Glomerular visceral epithelial cell (primary cell): ENCODE measurements around the gene ACTR1B.
"Not testable (repeated sequence)": the region's sequence is repeated elsewhere in the genome, so short reads cannot be mapped to it uniquely, and the experiment has no call there.

Experiments
- DNase-seq: peaks from one replicate; pipeline ENCODE4 v3.0.0-alpha.2; 2016; ENCODE audit errors: extremely low spot score

ACTR1B gene

DNA sequence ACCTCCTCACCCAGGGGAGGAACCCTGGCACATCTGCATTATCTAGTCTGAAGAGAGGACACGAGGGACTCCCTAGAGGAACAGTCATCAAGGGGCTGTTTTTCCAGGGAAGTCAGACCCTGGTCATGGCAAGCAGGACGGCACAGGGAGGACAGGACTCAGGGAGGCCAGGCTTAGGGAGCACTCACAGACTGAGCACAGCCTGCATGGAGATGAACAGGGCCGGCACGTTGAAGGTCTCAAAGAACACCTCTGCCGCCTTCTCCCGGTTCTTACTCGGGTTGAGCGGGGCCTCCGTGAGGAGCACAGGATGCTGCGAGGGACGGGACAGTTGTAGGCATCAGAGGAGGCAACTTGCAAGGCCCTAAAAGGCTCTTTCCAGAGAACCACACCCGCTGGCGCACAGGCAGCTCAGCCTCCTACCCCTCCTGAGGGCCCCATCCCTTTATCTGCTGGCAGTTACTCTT is 5.1 kb downstream of the ACTR1B start:
- DNase-seq: no peak

GRCh38 chr2:97657986-97658690 is 5.7 kb downstream of the ACTR1B start:
- DNase-seq: no peak

DNA sequence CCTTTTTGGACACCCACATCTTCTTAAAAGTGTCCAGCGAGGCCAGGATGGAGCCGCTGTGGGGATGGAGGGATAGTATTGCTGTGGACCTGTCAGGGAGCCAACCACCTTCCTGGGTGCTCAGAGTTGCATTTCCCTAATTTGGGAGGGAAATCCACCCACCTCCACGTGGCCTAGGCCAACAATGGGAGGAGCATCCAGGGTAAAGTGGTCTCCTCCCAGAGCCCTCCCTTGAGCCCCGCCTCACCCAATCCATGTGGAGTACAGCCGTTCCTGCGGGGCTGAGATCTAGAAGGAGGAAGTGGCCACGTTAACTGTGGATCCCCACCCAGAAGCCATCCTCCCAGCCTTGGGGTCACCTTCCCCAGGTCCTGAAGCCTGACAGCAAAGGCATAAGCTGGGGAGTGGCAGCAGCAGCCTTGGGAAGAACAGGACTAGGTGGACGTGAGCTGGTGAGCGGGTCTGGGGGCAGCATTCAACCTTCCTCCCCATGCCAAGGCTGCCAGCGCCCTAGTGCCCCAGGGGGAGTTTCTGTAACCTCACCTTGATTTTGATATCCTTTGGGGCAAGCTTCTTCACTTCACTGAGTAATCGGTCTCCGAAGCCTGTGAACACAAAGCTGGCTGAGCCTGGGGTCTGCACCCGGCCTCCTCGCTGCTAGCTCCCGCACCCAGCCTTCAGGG is 6.8 kb downstream of the ACTR1B start:
- no peak for DNase-seq

GRCh38 chr2:97656129-97656755 is 7.6 kb downstream of the ACTR1B start:
- DNase-seq: no peak

DNA sequence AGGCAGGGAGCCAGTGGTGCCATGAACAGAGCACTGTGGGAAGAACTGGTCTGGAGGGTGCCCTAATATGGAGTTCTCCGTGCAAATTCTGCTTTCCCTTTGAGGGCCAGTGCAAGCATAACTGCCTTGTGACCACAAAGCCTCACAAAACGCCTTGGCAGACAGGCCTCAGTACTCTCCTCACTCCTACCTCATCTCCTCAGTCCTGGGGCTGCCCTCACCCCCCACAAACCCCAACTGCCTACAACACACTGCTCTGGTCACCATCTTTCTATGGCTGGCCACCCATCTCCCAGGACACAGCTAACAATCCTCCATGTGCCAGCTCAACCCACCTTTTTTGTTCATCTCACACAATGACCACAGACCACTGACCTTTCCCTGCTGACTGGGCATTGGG is 9.1 kb downstream of the ACTR1B start:
- DNase-seq: no peak

GRCh38 chr2:97654309-97654708 is 9.5 kb downstream of the ACTR1B start:
- no peak for DNase-seq

GRCh38 chr2:97653874-97654273 is 10.0 kb downstream of the ACTR1B start:
- DNase-seq: no peak

DNA sequence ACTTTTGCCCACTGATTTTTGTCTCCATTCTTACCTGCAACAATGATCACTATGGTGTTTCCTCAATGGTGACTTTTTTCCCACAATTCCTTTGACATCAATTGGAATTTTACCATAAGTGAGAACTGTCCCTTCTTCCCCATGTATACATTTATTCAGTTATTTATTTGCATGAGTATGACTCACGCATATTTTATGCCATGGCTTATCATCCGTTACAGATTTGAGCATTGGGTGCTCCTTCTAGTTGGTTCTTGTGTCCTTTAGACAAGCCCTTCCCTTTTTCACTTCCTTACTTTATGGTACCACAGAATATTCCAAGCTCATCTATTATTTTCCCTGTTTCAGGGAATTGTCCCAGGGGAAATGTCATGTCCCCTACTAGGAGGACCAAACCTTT is 10.4 kb downstream of the ACTR1B start:
- DNase-seq: no peak

GRCh38 chr2:97651114-97651513 is 12.7 kb downstream of the ACTR1B start:
- DNase-seq: no peak

DNA sequence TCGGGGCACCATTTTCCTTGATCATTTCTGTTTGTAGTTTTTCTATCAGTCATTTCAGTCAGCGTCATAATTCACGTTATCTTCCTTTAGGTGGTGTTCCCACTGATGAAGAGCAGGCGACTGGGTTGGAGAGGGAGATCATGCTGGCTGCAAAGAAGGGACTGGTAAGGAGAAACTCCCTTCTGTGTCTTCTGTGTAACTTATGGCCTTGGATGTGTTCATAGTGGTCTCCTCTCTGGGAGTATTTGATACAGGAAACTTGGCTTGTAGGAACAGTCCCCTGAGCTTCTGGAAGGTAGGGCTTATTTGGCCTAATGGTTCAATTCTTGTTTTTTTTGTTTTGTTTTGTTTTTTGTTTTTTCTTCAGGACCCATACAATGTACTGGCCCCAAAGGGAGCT is 16.9 kb downstream of the ACTR1B start:
- no peak for DNase-seq

DNA sequence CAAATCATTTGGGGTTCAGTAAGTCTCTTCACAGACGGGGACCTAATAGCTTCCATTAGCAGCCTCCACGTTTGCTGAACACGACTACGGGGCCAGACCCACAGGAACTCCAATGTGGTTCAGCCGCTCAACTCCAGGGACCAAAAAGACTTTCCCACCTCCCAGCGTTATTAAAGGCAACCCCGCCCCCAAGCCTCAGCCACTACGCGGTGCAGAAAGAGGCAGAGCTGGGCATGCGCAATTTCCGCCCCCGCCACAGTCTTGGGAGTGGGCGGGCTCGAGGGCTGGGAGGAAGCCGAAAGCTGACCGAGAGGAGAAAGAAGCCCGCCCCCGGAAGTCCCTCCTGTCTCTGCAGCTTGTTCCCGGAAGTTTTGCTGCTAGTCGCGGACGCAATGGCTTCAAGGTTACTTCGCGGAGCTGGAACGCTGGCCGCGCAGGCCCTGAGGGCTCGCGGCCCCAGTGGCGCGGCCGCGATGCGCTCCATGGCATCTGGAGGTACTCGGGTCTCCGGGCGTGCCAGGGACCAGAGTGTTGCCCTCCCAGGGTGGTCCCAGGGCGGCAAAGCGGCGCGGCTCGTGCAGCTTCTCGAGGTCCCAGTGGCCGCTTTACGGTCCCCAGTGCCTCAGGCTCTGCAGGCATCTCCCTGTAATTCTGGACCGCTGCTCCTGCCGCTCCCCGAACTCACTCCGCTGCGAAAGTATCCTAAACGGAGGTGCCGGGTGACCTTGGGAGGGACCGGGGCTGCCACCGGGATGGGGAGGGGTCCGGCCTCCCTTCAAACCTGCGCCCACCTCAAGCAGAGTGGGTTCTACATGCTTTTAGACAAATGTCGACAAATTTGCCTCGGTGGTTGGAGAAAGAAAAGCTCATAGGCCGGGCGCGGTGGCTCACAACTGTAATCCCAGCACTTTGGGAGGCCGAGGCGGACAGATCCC is 17.9 kb downstream of the ACTR1B start, which contains the start of gene COX5B:
TSS of gene COX5B (plus strand) at position 368 of the 935 bp plus-strand sequence. CDS start at position 393, 25 bp downstream.
- DNase-seq: peak; percentile 99

- DNase-seq: no peak
These were observed 18.6 kb downstream of the ACTR1B start for GRCh38 chr2:97645112-97645694.

DNA sequence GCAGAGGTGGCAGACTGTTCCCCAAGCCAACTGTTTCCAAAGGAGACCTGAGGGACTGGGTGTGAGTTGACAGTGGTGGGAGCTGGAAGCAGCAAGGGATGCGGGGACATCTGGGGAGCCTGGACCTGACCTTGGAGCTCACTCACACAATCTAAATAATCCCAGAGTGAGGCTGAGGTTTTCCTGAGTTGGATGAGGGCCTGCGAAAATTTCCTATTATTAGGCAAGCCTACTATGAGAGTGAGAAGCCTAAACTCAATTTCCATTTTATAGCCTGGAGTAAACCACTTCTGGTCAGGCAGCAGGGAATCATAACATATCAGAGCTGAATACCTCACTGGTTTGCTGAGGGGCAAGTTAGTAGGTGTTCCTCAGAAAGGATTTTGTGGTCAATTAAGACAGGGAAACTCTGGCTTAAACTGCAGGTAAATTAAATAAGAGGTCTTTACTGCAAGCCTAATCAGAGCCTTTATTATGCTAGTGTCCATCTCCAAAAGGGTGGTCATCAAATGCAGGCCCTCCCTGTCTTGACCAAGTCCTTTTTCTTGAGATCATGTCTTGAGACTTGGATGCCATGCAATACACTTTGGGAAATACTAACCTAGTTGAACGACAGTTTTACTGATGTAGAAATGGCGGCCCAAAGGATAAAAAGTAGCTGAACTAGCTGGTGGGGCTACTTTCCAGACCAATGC is 19.7 kb downstream of the ACTR1B start:
- DNase-seq: no peak

- DNase-seq: not testable (repeated sequence)
These were observed 37.8 kb downstream of the ACTR1B start for GRCh38 chr2:97626049-97626430.

DNA sequence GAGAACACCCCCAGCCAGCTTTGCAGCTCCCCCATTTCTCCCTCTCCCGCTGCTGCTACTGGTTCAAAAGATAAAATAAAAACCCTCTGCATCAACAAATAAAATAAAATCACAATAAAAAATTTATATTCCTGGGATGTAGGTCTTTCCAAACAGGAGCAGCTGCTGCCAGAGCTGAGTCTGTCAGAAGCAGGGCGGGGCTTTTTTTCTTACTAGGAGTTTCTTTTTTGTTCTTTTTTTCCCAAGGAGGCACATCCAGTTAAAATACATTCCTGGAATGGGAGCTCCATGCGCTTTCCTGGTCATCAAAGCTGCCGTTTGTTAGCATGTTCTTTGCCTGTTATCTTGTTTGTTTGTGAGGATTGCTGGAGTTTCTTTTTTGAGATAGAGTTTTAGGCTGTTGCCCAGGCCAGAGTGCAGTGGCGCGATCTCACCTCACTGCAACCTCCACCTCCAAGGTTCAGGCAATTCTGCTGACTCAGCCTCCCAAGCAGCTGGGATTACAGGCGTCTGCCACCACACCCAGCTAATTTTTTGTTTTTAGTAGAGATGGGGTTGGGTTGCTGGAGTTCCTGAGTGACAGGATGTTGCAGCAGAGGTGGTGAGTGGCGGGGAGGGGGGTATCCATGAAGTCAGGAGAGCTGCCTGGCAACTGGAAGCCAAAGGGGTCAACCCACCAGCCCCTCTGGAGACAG is 38.3 kb downstream of the ACTR1B start:
- DNase-seq: not testable (repeated sequence)

DNA sequence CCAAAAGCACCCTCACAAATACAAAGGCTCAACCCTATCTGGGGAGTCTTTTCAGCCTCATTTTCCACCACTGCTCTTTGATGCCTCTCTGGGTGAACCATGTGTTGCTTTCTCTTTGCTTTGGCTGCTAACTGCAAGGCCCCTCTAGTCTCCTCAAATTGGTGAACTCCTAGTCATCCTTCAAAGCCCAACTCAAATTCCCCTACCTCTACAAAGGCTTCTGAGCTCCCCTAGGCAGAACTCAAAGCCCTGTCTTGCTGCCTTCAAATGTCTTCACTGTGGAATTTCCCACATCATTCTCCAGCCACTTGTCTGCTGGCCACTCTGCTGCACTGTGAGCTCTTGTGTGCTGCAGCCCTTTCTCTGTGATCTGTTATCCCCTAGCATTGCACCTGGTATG is 40.9 kb downstream of the ACTR1B start:
- not testable (repeated sequence) for DNase-seq

DNA sequence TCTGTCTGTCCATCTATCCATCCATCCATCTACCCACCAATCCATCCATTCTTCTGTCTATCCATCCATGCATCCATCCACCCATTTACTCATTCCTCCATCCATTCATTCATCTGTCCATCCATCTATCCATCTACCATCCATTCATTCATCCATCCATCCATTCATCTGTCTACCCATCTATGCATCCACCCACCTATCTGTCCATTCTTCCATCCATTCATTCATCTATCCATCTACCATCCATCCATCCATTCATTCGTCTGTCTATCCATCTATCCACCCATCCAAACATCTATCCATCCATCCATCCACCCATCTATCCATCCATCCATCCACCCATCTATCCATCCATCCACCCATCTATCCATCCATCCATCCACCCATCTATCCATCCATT is 43.4 kb downstream of the ACTR1B start:
- not testable (repeated sequence) for DNase-seq

DNA sequence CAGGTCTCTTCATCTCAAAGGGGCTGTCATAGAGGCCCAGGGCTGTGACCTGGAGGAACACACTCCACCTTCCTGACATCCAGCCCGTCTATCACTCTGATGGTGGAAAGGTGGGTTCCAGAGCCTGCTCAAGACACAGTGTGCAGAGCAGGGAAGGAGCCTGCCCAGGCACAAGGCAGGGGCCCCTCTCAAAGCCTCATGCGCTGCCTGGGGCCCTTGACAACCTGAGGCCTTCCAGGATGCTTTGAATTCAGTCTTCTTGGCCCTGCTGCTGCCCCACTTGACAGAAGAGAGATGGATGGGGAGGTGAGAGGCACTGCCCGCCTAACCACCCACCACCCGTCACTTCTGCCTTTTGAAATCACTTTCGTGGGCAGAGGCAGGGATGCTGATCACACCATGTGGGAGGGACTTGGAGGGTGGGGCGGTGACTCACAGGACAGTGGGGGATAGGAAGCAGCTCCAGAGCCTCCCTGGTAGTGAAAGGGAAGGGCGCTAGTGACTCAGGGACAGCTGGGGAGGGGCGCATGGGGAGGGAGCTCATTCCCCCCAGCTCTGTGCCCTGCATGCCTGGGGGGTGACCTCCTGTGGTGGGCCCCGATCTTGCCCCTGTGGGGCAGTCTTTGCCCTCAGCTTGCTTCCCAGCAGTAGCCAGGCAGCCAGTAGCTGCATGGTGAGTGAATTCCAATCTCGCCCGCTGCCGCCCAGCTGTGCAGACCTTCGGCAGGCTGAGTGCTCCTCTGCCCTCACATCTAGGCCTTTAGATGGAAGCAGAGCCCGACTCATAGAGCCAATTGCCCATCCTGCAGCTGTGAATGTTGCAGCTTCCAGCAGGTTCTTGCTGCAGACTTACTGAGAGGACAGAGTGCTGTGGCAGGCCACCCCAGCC is 44.7 kb downstream of the ACTR1B start:
- peak; percentile 18 for DNase-seq

- no peak for DNase-seq
These were observed 45.9 kb downstream of the ACTR1B start for GRCh38 chr2:97617911-97618310.
